Measurements from ENCODE around the gene H6PD.

H6PD gene

DNA sequence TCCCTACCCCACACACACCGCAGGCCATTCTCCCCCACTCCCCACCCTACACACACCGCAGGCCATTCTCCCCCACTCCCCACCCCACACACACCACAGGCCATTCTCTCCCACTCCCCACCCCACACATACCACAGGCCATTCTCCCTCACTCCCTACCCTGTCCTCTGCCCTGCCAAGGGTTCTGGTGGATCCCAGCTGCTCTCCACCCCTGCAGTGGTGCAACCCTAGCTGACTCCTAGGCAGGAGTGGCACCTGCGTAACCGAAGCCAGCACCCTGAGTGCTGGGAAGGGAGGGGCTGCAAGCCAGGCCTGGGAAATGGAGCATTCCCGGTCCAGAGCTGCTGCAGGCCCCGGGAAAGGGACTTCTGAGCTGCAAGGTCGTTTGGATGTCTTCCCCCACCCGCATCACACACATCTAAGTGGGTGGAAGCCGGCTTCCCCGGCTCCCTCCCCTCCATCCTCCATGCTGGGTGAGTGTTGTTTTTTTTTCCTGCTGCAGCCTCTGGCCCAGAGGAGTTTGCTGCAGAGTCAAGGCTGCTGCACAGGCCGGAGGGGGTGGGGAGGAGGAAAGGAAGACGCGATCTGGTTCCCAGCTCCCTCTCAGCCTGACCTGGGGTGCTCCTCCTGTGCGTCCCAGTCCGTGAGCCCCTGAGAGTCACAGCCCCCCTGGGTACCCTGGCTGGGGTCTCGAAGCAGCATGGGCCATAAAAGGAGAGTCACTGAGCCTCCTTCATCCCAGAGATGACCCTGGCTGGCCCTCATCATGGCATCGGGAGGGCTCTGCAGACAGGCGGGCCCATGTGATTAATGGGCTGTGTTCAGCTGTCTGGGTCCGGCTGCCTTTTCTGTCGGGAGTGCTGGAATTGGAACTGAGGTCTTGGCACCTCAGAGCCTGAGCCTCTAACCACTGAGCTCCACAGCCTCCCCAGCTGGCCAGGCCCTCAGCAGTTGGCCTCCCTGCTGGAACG lies 16.1 kb downstream of the H6PD start:
- peaks cover 16 to 35% of the 10 kb centered on the region in 2 donors for H3K36me3 Mint-ChIP-seq
- H3K4me1 Mint-ChIP-seq: peaks cover 8% of the 10 kb centered on the region in 2 donors
- H3K27ac Mint-ChIP-seq: no peak overlapping the region
- ATAC-seq (replicated peaks) (no peak), DNase-seq (no peak)
- no peak overlapping the region for H3K4me3 Mint-ChIP-seq
- no peaks in the 10 kb centered on the region for H3K9me3 Mint-ChIP-seq
- no peaks in the 10 kb centered on the region for H3K27me3 Mint-ChIP-seq

DNA sequence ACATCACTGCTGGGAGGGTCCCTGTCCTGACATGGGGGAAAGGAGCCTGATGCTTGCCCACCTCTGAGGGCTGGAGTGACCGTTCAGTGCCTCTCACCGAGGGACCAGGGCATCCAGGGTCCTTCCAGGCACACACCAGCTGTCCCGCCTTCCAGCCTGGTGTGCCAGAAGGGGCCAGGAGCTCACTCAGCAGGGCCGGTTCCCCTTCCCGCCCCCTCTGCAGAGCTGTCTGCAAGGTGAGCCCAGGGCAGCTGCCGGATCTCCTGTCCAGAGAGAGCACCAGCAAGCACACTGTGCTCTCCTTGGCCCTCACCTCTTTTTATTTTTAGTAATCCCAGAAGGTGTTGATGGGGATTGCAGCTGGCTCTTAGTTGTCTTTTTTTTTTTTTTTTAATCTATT lies 16.9 kb downstream of the H6PD start:
- Mint-ChIP-seq H3K36me3 (peaks cover 12 to 28% of the 10 kb centered on the region in 2 donors), H3K4me3 (no peak overlapping the region), H3K27me3 (no peaks in the 10 kb centered on the region), H3K4me1 (peaks cover 8 to 10% of the 10 kb centered on the region in 2 donors), H3K27ac (peak overlapping the region; percentile 5), H3K9me3 (no peaks in the 10 kb centered on the region)
- DNase-seq (no peak), ATAC-seq (replicated peaks) (no peak)

DNA sequence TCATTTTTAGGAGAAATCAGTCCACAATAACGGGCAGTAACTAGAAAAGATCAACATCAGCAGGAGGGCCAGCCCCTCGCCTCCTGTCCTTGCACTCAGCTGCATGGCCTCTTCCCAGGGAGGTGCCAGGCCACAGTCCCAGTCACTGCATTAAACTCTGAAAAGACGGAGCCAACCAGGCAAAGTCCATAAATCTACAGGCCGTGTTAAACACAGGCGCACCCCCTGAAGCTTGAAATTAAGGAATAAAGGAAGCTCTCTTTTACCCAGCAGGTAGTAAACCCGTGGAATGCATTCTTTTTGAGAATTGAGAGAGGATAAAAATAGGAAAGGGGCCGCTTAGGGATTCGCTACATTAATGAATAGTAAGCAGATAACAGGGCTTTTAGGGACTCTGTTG lies 18.4 kb downstream of the H6PD start:
- Mint-ChIP-seq H3K9me3 (no peaks in the 10 kb centered on the region), H3K36me3 (peaks cover 11 to 26% of the 10 kb centered on the region in 2 donors), H3K4me3 (no peak overlapping the region), H3K4me1 (peaks cover 10 to 15% of the 10 kb centered on the region in 2 donors), H3K27ac (peak overlapping the region; percentile 39), H3K27me3 (no peaks in the 10 kb centered on the region)
- no peak for ATAC-seq (replicated peaks)
- DNase-seq: no peak

DNA sequence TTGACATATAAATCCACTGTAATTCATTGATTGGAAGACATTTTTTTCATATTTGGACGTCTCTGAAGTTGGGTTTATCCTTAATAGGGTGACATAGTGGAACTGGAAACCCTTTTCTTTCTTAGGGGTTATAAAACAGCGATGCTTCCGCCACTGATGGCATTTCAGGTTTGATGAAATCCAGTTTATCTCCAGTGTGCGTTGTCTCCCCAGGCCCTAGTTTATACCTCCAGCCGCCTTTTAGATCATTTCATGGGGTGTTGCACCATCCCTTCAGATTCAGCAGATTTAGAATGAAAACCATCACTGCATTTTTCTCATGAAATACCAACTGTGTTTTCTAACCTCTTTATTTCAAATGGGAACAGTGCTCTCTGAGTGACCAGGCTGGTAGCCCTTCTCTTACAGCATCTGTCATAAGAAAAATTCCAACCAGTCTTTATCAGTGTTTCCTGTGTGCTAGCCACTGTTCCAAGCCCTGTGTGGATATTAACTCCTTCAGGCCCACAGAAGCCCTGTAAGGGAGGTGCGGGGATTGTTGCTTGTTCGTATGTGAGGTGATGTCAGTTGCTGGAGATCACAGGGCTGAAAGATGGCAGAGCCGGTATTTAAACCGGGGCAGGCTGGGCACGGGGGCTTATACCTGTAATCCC lies 19.0 kb downstream of the H6PD start:
- ATAC-seq (replicated peaks) (no peak), DNase-seq (no peak)
- Mint-ChIP-seq H3K27ac (no peak overlapping the region), H3K4me3 (no peak overlapping the region), H3K27me3 (no peaks in the 10 kb centered on the region), H3K4me1 (peaks cover 9 to 21% of the 10 kb centered on the region in 2 donors), H3K9me3 (peaks cover 1% of the 10 kb centered on the region in 2 donors), H3K36me3 (peaks cover 13 to 28% of the 10 kb centered on the region in 2 donors)

DNA sequence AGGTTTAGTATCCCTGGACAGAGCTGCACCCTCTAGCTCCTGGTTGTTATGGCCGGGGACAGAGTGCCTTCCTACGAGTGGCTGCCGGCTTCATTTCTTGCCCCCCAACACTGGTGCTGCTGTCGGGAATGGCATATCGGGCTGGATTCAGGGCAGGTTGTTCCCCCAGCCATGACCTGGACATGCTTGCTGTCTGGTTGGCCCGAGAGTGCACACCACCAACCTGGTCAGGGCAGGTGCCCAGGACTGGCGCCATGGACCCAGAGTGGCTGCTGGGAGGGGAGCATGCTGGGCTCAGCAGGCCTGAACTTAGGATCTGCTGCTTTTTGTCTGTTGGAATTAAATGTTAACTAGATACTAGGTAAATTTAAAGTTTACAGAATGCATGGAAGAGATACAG lies 21.8 kb downstream of the H6PD start:
- no peak overlapping the region for H3K27ac Mint-ChIP-seq
- ATAC-seq (replicated peaks) (no peak), DNase-seq (no peak)
- no peaks in the 10 kb centered on the region for H3K27me3 Mint-ChIP-seq
- no peak overlapping the region for H3K4me3 Mint-ChIP-seq
- peaks cover 21 to 41% of the 10 kb centered on the region in 2 donors for H3K36me3 Mint-ChIP-seq
- peaks cover 25 to 44% of the 10 kb centered on the region in 2 donors for H3K4me1 Mint-ChIP-seq
- peaks cover 3 to 4% of the 10 kb centered on the region in 2 donors for H3K9me3 Mint-ChIP-seq

DNA sequence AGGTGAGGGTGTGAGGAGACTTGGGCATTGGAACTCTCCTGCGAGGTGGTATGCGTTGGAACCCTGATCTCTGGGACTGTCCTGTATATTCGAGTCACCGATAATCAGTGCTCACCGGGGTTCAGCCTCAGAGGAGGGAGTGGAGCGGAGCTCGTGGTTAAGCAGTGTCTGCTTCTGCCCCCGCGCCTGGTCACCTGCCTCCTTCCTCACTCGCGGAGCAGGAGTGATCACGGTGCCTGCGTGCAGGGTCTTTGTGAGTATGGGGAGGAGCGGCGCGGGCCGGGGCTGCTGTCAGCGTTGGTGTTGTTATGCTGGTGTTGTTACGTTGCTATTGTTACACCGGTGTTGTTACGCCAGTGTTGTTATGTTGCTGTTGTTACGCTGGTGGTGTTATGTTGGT lies 23.3 kb downstream of the H6PD start:
- Mint-ChIP-seq H3K27ac (no peak overlapping the region), H3K4me3 (no peak overlapping the region), H3K36me3 (peaks cover 21 to 47% of the 10 kb centered on the region in 2 donors), H3K27me3 (no peaks in the 10 kb centered on the region), H3K4me1 (peaks cover 25 to 44% of the 10 kb centered on the region in 2 donors), H3K9me3 (peaks cover 3 to 4% of the 10 kb centered on the region in 2 donors)
- no peak for DNase-seq
- ATAC-seq (replicated peaks): no peak

DNA sequence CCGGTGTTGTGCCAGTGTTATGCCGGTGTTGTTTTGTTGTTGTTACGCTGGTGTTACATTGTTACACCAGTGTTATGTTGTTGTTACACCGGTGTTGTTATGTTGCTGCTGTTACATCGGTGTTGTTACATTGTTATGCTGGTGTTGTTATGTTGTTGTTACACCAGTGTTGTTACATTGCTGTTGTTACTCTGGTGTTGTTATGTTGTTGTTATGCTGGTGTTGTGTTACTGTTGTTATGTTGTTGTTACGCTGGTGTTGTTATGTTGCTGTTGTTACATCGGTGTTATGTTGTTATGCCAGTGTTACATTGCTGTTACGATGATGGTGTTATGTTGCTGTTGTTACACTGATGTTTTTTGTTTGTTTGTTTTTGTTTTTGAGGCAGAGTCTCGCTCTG lies 24.1 kb downstream of the H6PD start:
- H3K4me3 Mint-ChIP-seq: no peak overlapping the region
- peaks cover 24 to 44% of the 10 kb centered on the region in 2 donors for H3K4me1 Mint-ChIP-seq
- peak overlapping the region; percentile 31 for H3K27ac Mint-ChIP-seq
- H3K9me3 Mint-ChIP-seq: peaks cover 3 to 4% of the 10 kb centered on the region in 2 donors
- peaks cover 19 to 51% of the 10 kb centered on the region in 2 donors for H3K36me3 Mint-ChIP-seq
- no peak for DNase-seq
- no peak for ATAC-seq (replicated peaks)
- no peaks in the 10 kb centered on the region for H3K27me3 Mint-ChIP-seq

DNA sequence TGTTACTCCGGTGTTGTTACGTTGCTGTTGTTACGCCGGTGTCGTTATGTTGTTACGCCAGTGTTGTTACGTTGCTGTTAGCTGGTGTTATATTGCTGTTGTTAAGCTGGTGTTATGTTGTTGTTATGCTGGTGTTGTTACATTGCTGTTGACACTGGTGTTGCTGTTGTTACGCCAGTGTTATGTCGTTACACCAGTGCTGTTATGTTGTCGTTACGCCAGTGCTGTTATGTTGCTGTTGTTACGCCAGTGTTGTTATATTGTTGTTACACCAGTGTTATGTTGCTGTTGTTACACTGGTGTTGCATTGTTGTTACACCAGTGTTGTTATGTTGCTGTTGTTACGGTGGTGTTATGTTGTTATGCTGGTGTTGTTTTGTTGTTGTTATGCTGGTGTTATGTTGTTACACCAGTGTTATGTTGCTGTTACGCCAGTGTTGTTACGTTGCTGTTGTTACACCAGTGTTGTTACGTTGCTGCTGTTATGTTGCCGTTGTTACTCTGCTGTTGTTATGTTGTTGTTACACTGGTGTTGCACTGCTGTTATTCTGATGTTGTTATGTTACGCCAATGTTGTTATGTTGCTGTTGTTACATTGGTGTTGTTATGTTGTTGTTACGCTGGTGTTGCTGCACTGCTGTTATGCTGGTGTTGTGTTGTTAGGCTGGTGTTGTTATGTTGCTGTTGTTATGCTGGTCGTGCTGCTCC lies 25.6 kb downstream of the H6PD start:
- Mint-ChIP-seq H3K36me3 (peaks cover 22 to 57% of the 10 kb centered on the region in 2 donors), H3K4me3 (no peak overlapping the region), H3K27ac (no peak overlapping the region), H3K9me3 (peaks cover 3 to 4% of the 10 kb centered on the region in 2 donors), H3K4me1 (peaks cover 19 to 38% of the 10 kb centered on the region in 2 donors), H3K27me3 (no peaks in the 10 kb centered on the region)
- ATAC-seq (replicated peaks): no peak
- DNase-seq: no peak

DNA sequence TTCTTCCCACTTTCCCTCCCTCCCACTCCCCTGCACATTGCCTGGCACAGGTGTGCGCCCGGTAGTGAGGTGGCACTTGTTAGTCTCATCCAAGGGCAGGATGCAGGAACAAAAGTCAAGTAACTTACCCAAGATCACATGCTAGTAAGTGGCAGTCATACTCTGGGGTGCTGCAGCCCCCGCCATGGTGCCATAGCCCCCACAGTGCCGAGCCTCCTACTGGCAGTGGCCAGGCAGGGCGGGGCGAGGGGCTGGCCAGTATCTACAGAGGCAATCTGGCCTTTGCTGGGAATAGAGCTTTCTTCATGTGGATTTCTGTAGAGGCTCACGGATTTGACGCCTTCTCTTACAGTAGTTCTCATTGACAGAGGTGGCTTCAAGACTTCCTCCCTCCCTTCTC lies 26.9 kb downstream of the H6PD start:
- DNase-seq (no peak), ATAC-seq (replicated peaks) (no peak)
- Mint-ChIP-seq H3K4me3 (no peak overlapping the region), H3K27ac (no peak overlapping the region), H3K36me3 (peaks cover 26 to 67% of the 10 kb centered on the region in 2 donors), H3K9me3 (peaks cover 3 to 4% of the 10 kb centered on the region in 2 donors), H3K4me1 (peaks cover 19 to 34% of the 10 kb centered on the region in 2 donors), H3K27me3 (no peaks in the 10 kb centered on the region)

DNA sequence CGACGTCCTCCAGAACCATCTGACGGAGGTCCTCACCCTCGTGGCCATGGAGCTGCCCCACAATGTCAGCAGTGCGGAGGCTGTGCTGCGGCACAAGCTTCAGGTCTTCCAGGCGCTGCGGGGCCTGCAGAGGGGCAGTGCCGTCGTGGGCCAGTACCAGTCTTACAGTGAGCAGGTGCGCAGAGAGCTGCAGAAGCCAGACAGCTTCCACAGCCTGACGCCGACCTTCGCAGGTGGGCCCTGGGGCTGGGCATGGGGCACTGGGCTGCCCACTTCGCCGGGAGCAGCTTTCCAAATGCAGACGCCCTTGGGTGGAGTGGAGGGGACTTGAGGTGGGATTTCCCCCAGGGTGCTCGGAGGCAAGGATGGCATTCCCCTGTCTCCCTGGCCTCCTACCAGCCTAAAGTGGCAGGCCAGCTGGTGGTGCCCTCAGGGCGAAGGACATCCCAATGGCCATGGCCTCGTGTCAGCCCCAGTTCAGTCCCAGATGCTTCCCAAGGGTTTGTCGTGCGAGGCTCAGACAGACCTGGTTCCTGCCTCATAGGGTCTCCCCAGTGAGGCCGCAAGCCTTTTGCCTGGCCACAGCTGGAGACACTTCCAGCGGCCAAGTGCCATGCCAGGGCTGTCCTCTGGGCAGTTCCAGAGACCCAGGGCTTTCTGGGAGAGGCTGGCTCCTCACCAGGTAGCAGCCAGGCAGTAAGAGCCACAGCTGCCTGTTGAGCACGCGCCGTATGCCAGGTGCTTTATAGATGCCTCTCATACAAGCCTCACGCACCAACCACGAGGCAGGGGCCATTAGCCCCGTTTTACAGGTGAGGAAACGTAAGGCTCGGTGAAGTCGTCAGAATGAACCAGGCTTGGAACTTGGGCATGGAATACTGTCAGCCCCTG lies 27.8 kb downstream of the H6PD start:
- no peak overlapping the region for H3K27ac Mint-ChIP-seq
- no peak overlapping the region for H3K4me3 Mint-ChIP-seq
- peaks cover 21 to 34% of the 10 kb centered on the region in 2 donors for H3K4me1 Mint-ChIP-seq
- no peaks in the 10 kb centered on the region for H3K27me3 Mint-ChIP-seq
- H3K36me3 Mint-ChIP-seq: peaks cover 29 to 71% of the 10 kb centered on the region in 2 donors
- DNase-seq (no peak), ATAC-seq (replicated peaks) (no peak)
- H3K9me3 Mint-ChIP-seq: peaks cover 3 to 4% of the 10 kb centered on the region in 2 donors

DNA sequence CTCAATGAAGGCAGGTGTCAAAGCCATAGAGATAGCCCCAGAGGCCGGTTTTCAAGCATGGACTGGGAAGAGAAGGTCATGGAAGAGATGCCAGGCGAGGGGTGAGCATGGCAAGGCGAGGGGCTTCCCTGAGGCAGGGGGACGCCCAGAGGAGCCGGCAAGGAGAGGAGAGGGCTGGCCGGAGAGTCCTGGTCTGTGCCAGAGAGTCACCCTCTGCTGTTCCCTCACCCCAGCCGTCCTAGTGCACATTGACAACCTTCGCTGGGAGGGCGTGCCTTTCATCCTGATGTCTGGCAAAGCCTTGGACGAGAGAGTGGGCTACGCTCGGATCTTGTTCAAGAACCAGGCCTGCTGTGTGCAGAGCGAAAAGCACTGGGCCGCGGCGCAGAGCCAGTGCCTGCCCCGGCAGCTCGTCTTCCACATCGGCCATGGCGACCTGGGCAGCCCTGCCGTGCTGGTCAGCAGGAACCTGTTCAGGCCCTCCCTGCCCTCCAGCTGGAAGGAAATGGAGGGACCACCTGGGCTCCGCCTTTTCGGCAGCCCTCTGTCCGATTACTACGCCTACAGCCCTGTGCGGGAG lies 28.8 kb downstream of the H6PD start:
- peaks cover 22 to 60% of the 10 kb centered on the region in 2 donors for H3K36me3 Mint-ChIP-seq
- H3K27me3 Mint-ChIP-seq: no peaks in the 10 kb centered on the region
- DNase-seq (no peak), ATAC-seq (replicated peaks) (no peak)
- peaks cover 3 to 4% of the 10 kb centered on the region in 2 donors for H3K9me3 Mint-ChIP-seq
- H3K4me3 Mint-ChIP-seq: no peak overlapping the region
- peaks cover 21 to 25% of the 10 kb centered on the region in 2 donors for H3K4me1 Mint-ChIP-seq
- H3K27ac Mint-ChIP-seq: peak overlapping the region; percentile 42

DNA sequence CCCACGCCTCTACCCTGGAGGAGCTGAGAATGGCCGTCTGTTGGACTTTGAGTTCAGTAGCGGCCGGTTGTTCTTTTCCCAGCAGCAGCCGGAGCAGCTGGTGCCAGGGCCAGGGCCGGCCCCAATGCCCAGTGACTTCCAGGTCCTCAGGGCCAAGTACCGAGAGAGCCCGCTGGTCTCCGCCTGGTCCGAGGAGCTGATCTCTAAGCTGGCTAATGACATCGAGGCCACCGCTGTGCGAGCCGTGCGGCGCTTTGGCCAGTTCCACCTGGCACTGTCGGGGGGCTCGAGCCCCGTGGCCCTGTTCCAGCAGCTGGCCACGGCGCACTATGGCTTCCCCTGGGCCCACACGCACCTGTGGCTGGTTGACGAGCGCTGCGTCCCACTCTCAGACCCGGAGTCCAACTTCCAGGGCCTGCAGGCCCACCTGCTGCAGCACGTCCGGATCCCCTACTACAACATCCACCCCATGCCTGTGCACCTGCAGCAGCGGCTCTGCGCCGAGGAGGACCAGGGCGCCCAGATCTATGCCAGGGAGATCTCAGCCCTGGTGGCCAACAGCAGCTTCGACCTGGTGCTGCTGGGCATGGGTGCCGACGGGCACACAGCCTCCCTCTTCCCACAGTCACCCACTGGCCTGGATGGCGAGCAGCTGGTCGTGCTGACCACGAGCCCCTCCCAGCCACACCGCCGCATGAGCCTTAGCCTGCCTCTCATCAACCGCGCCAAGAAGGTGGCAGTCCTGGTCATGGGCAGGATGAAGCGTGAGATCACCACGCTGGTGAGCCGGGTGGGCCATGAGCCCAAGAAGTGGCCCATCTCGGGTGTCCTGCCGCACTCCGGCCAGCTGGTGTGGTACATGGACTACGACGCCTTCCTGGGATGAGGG lies 29.7 kb downstream of the H6PD start:
- no peak overlapping the region for H3K27ac Mint-ChIP-seq
- peaks cover 18 to 56% of the 10 kb centered on the region in 2 donors for H3K36me3 Mint-ChIP-seq
- peaks cover 17 to 18% of the 10 kb centered on the region in 2 donors for H3K4me1 Mint-ChIP-seq
- no peak for DNase-seq
- H3K9me3 Mint-ChIP-seq: no peaks in the 10 kb centered on the region
- H3K27me3 Mint-ChIP-seq: no peaks in the 10 kb centered on the region
- no peak for ATAC-seq (replicated peaks)
- H3K4me3 Mint-ChIP-seq: no peak overlapping the region
